ENCODE data around the gene HS2ST1.

The HS2ST1 gene

DNA sequence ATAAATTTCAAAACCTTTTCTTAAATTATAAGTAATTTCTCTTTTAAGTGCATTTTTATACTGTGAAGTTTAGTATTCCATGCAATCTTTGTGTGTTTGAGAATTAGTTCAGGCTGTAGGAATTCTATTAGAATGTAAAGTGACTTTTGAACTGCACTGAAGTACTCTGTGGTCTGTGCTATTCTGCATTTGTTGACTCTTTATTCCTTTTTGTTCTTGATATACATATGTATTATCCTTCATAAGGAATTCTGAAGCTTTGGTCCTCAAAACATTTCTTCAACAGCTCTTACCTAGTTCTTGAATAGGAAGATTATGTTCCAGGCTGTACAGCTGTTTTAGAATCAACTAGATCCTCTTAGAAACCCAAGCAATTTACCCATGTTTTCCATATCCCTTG lies 158.0 kb downstream of the HS2ST1 start:
- no peak for ATAC-seq (replicated peaks; ENCODE audit: extremely low read depth, poor library complexity, severe bottlenecking)
- H3K27ac Mint-ChIP-seq (ENCODE audit: low read depth): no peak overlapping the region

DNA sequence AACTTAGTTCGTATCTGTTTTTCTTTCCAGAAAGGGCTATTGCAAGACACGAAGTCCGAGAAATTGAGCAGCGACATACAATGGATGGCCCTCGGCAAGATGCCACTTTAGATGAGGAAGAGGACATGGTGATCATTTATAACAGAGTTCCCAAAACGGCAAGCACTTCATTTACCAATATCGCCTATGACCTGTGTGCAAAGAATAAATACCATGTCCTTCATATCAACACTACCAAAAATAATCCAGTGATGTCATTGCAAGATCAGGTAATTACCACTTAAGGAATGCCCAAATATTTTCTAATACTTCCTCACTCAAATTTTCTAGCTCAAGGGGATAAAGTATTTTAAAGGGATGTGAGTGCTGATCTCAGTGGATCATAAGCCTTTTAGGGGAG lies 158.5 kb downstream of the HS2ST1 start:
- peaks cover 10% of the 10 kb centered on the region for H3K36me3 Mint-ChIP-seq (ENCODE audit: insufficient read depth)
- no peak for ATAC-seq (replicated peaks; ENCODE audit: extremely low read depth, poor library complexity, severe bottlenecking)

More for the DNA sequence above, 158.0 kb downstream of the HS2ST1 start:
- DNase-seq (ENCODE audit: low spot score in 2 of 2): no peak
- peaks cover 10% of the 10 kb centered on the region for H3K36me3 Mint-ChIP-seq (ENCODE audit: insufficient read depth)
- H3K27me3 Mint-ChIP-seq: no peaks in the 10 kb centered on the region
- no peaks in the 10 kb centered on the region for H3K4me1 Mint-ChIP-seq
- H3K9me3 Mint-ChIP-seq: no peaks in the 10 kb centered on the region
- no peak overlapping the region for H3K4me3 Mint-ChIP-seq

DNA sequence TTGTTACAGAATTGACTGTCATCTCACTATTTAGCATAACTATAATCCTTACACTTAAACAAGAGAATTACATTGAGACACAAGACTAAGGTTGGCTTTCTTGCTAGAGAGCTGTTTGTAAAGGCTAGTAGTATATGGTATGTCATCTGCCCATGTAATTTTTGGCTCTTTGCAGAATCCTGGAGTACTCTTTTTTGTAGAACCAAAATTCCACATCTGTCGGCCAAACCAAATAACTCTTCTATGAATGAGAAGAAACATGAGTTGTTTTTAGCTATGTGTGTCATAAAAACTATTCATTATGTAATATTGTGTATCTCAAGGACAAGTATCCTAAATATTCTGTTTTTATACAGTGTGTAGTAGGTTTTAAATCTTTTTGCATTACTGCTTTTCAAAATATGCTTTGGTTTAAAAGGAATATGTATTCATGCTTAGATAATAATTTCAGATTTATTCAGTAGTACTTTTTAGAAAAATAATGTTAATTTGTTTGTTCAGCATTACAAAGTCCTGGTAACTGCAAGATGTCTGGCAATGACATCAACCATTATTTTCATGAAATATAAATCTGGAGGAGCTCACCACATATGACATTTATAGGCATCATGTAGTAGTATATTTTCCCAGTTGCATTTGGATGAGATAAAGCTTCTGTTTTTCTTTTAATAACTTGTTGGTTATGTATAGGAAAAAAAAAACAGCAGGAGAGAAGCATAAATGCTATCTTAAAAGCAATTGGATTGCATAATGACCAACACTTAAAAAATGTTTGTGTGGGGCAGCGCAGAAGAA lies 159.8 kb downstream of the HS2ST1 start:
- Mint-ChIP-seq H3K9me3 (no peaks in the 10 kb centered on the region), H3K27me3 (no peaks in the 10 kb centered on the region), H3K27ac (ENCODE audit: low read depth) (no peak overlapping the region), H3K4me1 (no peaks in the 10 kb centered on the region), H3K36me3 (ENCODE audit: insufficient read depth) (peaks cover 10% of the 10 kb centered on the region), H3K4me3 (no peak overlapping the region)
- ATAC-seq (replicated peaks; ENCODE audit: extremely low read depth, poor library complexity, severe bottlenecking): no peak
- no peak for DNase-seq (ENCODE audit: low spot score in 2 of 2)

More for the DNA sequence above, 158.5 kb downstream of the HS2ST1 start:
- no peaks in the 10 kb centered on the region for H3K9me3 Mint-ChIP-seq
- DNase-seq (ENCODE audit: low spot score in 2 of 2): no peak
- H3K4me3 Mint-ChIP-seq: no peak overlapping the region
- no peak overlapping the region for H3K27ac Mint-ChIP-seq (ENCODE audit: low read depth)
- no peaks in the 10 kb centered on the region for H3K27me3 Mint-ChIP-seq
- no peaks in the 10 kb centered on the region for H3K4me1 Mint-ChIP-seq

DNA sequence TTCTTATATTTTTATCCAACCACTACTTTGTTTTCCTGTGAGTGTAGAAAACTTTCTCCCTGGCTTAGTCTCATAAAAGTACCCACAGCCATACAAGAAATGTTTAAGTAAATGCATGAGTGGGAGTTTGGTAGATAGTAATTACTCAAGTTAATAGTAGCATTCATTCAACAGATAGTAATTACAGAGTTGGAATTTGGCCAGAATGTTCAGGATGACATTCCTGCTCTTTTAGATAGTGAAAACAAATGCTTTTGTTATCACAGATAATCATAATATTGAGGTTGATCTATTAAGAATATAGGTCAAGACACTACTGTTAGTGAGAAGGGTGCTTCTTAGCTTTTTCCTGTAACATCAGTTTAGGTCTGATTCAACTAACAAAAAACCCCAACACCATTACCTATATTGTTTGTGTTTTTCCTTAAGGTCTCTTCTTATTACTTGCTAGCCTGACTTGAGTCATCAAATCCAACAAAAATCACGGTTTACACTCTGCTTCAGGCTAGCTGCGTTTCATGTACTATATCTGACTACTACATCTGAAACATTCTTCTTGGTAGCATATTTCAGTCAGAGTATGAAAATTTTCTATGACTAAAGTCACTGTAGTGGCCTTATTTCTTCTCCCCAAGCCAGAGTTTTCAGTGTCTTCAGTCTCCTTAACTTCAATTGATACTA lies 163.7 kb downstream of the HS2ST1 start:
- Mint-ChIP-seq H3K9me3 (no peaks in the 10 kb centered on the region), H3K27ac (ENCODE audit: low read depth) (no peak overlapping the region), H3K4me3 (no peak overlapping the region), H3K27me3 (no peaks in the 10 kb centered on the region), H3K4me1 (no peaks in the 10 kb centered on the region), H3K36me3 (ENCODE audit: insufficient read depth) (peaks cover 5% of the 10 kb centered on the region)
- DNase-seq (ENCODE audit: low spot score in 2 of 2) (no peak), ATAC-seq (replicated peaks; ENCODE audit: extremely low read depth, poor library complexity, severe bottlenecking) (no peak)

DNA sequence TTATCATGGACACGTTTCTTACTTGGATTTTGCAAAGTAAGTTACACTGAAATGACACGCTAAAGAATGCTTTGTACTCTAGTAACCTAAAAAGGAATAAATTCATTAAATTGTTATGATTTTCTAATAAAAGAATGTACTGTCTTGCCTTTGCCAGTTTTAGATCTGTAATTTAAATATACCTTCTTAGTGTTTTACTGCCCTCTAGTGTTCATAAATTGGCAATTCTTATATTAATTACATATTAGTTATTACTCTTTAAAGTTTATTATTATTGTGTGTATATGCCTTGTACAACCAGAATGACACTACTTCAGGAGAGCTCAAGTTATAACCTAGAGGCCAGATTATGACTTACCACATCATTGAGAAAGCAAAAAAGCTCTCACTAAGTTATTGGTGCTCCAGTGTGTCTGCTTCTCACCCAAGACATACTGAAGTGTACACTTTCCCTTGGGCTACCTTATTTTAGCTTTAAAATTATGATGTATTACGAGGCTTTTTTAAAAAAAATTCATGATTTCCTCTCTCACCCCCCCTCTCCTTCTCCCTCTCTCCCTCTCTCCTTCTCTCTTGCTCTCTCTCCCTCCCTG lies 169.9 kb downstream of the HS2ST1 start:
- no peak for DNase-seq (ENCODE audit: low spot score in 2 of 2)

DNA sequence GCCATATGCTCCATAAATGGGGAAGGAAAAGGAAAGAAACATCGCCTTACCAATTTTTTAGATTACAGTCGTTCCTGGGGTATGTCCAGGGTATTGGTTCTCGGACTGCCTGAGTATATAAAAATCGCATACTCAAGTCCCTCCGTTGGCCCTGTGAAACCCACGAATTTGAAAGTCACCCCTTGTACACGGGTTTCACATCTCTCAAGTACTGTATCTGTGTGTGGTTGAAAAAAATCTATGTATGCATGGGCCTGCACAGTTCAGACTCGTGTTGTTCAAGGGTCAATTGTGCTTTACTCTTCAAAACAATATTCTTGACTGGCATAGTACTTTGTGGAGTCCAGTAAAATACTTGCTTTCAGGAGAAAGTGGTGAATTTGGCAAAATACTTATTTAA lies 171.7 kb downstream of the HS2ST1 start:
- DNase-seq (ENCODE audit: low spot score in 2 of 2) (no peak), ATAC-seq (replicated peaks; ENCODE audit: extremely low read depth, poor library complexity, severe bottlenecking) (no peak)
- Mint-ChIP-seq H3K4me3 (no peak overlapping the region), H3K27me3 (no peaks in the 10 kb centered on the region), H3K4me1 (no peaks in the 10 kb centered on the region), H3K27ac (ENCODE audit: low read depth) (no peak overlapping the region), H3K36me3 (ENCODE audit: insufficient read depth) (no peaks in the 10 kb centered on the region), H3K9me3 (no peaks in the 10 kb centered on the region)

More for the DNA sequence above, 169.9 kb downstream of the HS2ST1 start:
- Mint-ChIP-seq H3K36me3 (ENCODE audit: insufficient read depth) (no peaks in the 10 kb centered on the region), H3K27ac (ENCODE audit: low read depth) (peak overlapping the region; percentile 5), H3K27me3 (no peaks in the 10 kb centered on the region), H3K4me3 (no peak overlapping the region), H3K9me3 (no peaks in the 10 kb centered on the region), H3K4me1 (no peaks in the 10 kb centered on the region)
- no peak for ATAC-seq (replicated peaks; ENCODE audit: extremely low read depth, poor library complexity, severe bottlenecking)

DNA sequence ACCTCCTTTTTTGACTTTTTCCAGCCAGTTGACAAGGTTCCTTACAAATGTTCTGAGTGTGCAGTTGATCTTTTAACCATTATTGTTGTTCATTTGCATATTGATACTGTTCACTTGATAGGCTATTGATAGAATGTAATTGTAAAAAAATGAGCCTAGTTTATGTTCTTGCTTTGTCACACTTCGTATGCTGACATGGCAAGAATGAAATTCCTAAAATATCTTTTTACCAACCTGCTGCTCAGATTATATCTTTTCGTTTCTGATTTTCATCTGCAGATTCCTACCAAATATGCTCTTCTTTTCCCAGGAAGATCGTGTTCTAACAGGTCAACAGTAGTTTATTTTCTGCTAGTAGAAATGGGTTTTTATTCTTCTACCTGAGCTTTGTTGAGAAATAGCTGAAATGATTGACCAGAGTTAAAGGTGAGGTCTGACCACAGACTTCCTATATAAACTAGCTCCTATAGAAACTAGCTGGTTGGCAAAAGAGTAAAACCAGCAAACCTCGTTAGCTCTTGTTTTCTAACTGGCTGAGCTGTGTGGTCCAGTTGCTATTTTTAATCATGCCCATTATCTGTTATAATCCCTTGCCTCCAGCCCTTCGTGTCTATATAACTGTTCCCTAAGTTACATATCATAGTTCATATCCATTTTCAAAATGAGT lies 174.8 kb downstream of the HS2ST1 start:
- H3K27ac Mint-ChIP-seq (ENCODE audit: low read depth): no peak overlapping the region
- H3K36me3 Mint-ChIP-seq (ENCODE audit: insufficient read depth): peaks cover 4% of the 10 kb centered on the region
- no peak for ATAC-seq (replicated peaks; ENCODE audit: extremely low read depth, poor library complexity, severe bottlenecking)
- no peaks in the 10 kb centered on the region for H3K27me3 Mint-ChIP-seq
- H3K4me1 Mint-ChIP-seq: no peaks in the 10 kb centered on the region
- DNase-seq (ENCODE audit: low spot score in 2 of 2): no peak
- no peaks in the 10 kb centered on the region for H3K9me3 Mint-ChIP-seq
- H3K4me3 Mint-ChIP-seq: no peak overlapping the region

DNA sequence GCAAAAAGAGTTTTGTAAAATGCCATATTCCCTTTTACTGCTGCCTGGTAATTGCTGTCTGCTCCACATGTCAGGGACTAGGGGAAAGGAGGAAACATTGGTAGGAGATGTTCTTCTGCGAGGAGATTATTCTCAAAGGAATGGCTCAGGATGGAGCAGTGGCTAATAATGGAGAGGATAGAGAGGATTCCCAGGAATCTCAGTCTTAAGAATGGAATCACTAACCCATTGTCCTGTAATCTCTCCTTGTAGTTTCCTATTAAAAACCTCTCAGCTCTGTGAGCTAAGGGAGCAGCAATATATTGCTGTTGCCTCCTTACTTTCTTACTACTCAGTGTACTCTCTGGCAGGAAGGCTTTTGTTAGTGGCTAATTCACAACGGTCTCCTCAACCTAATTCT lies 175.4 kb downstream of the HS2ST1 start:
- no peak overlapping the region for H3K4me3 Mint-ChIP-seq
- H3K9me3 Mint-ChIP-seq: no peaks in the 10 kb centered on the region
- H3K27me3 Mint-ChIP-seq: no peaks in the 10 kb centered on the region
- H3K36me3 Mint-ChIP-seq (ENCODE audit: insufficient read depth): peaks cover 4% of the 10 kb centered on the region
- ATAC-seq (replicated peaks; ENCODE audit: extremely low read depth, poor library complexity, severe bottlenecking): no peak
- H3K27ac Mint-ChIP-seq (ENCODE audit: low read depth): no peak overlapping the region
- H3K4me1 Mint-ChIP-seq: no peaks in the 10 kb centered on the region
- no peak for DNase-seq (ENCODE audit: low spot score in 2 of 2)

DNA sequence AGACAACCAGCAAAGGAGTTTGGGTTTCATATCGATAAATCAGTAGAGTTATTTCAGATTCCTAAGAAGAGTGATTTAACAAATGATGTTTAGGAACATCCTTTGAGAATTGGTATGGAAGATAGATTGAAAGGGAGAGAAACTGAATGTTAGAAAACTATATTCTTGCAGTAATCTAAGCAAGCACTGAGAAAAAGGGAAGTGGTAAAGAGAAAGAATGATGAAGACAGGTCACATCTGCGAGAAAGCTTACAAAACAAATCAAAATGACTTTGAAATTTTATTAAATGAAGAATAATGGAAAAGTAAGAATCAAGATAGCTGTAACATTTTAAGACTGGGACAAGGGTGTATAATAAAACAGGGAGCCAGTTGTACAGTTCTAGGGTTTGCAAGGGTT lies 177.0 kb downstream of the HS2ST1 start:
- Mint-ChIP-seq H3K27me3 (no peaks in the 10 kb centered on the region), H3K4me1 (no peaks in the 10 kb centered on the region), H3K4me3 (no peak overlapping the region), H3K9me3 (no peaks in the 10 kb centered on the region), H3K27ac (ENCODE audit: low read depth) (no peak overlapping the region), H3K36me3 (ENCODE audit: insufficient read depth) (peaks cover 4% of the 10 kb centered on the region)
- DNase-seq (ENCODE audit: low spot score in 2 of 2) (no peak), ATAC-seq (replicated peaks; ENCODE audit: extremely low read depth, poor library complexity, severe bottlenecking) (no peak)

DNA sequence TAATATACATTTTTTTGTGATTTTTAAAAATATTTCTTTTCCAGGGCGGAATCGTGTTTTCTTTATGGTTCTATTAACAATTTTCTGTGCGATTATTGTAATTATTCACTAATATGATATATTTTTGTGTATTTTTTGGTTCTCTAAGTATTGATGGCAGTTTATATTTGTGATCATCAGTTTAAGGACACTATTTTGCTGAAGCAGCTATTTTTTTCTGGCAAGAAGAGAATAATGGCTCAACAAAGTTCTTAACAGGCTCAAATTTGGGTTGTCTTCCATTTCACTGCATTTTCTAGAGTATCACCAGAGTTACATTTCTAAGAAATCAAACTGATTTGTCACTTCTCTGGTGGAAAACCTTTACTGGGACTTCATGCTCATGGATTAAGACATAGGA lies 178.4 kb downstream of the HS2ST1 start:
- no peaks in the 10 kb centered on the region for H3K27me3 Mint-ChIP-seq
- ATAC-seq (replicated peaks; ENCODE audit: extremely low read depth, poor library complexity, severe bottlenecking) (no peak), DNase-seq (ENCODE audit: low spot score in 2 of 2) (no peak)
- no peak overlapping the region for H3K27ac Mint-ChIP-seq (ENCODE audit: low read depth)
- H3K36me3 Mint-ChIP-seq (ENCODE audit: insufficient read depth): peaks cover 4% of the 10 kb centered on the region
- no peak overlapping the region for H3K4me3 Mint-ChIP-seq
- no peaks in the 10 kb centered on the region for H3K4me1 Mint-ChIP-seq
- no peaks in the 10 kb centered on the region for H3K9me3 Mint-ChIP-seq

DNA sequence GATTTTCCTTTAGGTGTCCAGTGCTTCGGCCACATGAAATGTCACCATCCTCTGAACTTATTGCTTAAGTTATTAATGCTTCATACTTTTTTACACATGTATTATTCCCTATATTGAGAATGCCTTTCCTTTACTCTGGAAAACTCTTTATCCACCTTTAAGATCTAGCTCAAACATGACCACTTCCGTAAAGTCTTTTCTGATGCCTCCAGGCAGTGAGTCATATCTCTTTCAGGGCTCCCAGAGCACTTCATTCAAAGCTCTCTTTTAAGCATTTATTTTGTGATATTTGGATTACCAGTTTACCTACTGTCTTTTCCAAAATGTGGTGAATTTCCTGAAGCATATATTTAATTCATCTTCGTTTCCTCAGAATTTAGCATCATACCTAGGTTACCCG lies 178.9 kb downstream of the HS2ST1 start:
- no peaks in the 10 kb centered on the region for H3K9me3 Mint-ChIP-seq
- no peak overlapping the region for H3K27ac Mint-ChIP-seq (ENCODE audit: low read depth)
- H3K4me3 Mint-ChIP-seq: no peak overlapping the region
- H3K4me1 Mint-ChIP-seq: no peaks in the 10 kb centered on the region
- no peaks in the 10 kb centered on the region for H3K27me3 Mint-ChIP-seq
- DNase-seq (ENCODE audit: low spot score in 2 of 2): no peak
- no peak for ATAC-seq (replicated peaks; ENCODE audit: extremely low read depth, poor library complexity, severe bottlenecking)
- peaks cover 4% of the 10 kb centered on the region for H3K36me3 Mint-ChIP-seq (ENCODE audit: insufficient read depth)

DNA sequence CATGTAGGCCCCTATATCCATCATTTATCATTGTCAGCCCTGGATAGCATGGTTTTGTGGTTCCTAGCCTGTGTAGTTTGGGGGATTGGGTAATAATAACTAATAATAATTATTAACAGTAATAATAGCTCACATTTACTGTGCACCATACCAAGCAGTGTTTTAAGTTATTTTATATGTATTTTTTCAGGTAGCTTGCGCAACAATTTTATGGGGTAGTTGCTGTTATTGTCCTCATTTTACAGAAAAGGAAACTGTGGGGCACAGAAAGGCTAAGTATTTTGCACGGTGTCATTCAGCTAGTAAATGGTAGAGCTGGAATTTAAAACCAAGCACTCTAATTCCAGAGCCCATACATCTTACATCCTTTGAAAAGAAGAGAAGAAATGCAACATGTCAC lies 179.8 kb downstream of the HS2ST1 start:
- no peaks in the 10 kb centered on the region for H3K27me3 Mint-ChIP-seq
- no peak overlapping the region for H3K4me3 Mint-ChIP-seq
- no peak overlapping the region for H3K27ac Mint-ChIP-seq (ENCODE audit: low read depth)

More for the DNA sequence above, 179.8 kb downstream of the HS2ST1 start:
- H3K36me3 Mint-ChIP-seq (ENCODE audit: insufficient read depth): peaks cover 4% of the 10 kb centered on the region
- no peak for ATAC-seq (replicated peaks; ENCODE audit: extremely low read depth, poor library complexity, severe bottlenecking)
- H3K9me3 Mint-ChIP-seq: no peaks in the 10 kb centered on the region
- no peaks in the 10 kb centered on the region for H3K4me1 Mint-ChIP-seq
- DNase-seq (ENCODE audit: low spot score in 2 of 2): no peak

All from central memory CD8-positive, alpha-beta T cell (primary cell).